Occipital lobe (tissue), 2 donors: ENCODE results near the gene SCGB2B2. TPM values are rescaled to one million over a fixed set of nuclear protein-coding genes. Genes with fewer than 3 reads are reported as not detected.

Experiments used
- small RNA-seq: library from RNA; depleted of rRNA; stranded (forward); fragments of <200 nt; gene quantifications from one replicate; pipeline ENCODE3, GENCODE V24; 2014
- total RNA-seq: library from RNA; depleted of rRNA; stranded (reverse); fragments of >200 nt; gene quantifications from one replicate; pipeline ENCODE4 v1.2.3, GENCODE V29; 2014

SCGB2B2 gene
- total RNA-seq, 1 donor from 2014 or later: 0.16 TPM

Small RNA genes lying within 50 kb of the gene (small RNA-seq; reads per million reads assigned to genes)
- gene RF00611: not detected

Other genes starting within 250 kb of the SCGB2B2 start
- gene UBA2, start 248.8 kb downstream of the SCGB2B2 start, total RNA-seq: 200 TPM
- 10.9 TPM for gene WTIP, start 195.4 kb downstream of the SCGB2B2 start, total RNA-seq
- gene ZNF302, start 519 bp upstream of the SCGB2B2 start, total RNA-seq: 74.1 TPM
- 53.0 TPM for gene ZNF181, start 57.1 kb upstream of the SCGB2B2 start, total RNA-seq
- 12.2 TPM for gene ZNF599, start 96.1 kb upstream of the SCGB2B2 start, total RNA-seq
- gene ZNF30, start 249.7 kb upstream of the SCGB2B2 start, total RNA-seq: 9.8 TPM